ENCODE results near the gene IREB2. TPM values are rescaled to one million over a fixed set of nuclear protein-coding genes. Genes with fewer than 3 reads are reported as not detected.
A peak's percentile ranks its signal among the peaks of the same experiment; 100 is the strongest.

The IREB2 gene
- total RNA-seq, 1 donor from 2014 or later: 33.0 TPM

GRCh38 chr15:78406016-78406585 is 31.9 kb upstream of the IREB2 start:
- ATAC-seq: no peak

DNA sequence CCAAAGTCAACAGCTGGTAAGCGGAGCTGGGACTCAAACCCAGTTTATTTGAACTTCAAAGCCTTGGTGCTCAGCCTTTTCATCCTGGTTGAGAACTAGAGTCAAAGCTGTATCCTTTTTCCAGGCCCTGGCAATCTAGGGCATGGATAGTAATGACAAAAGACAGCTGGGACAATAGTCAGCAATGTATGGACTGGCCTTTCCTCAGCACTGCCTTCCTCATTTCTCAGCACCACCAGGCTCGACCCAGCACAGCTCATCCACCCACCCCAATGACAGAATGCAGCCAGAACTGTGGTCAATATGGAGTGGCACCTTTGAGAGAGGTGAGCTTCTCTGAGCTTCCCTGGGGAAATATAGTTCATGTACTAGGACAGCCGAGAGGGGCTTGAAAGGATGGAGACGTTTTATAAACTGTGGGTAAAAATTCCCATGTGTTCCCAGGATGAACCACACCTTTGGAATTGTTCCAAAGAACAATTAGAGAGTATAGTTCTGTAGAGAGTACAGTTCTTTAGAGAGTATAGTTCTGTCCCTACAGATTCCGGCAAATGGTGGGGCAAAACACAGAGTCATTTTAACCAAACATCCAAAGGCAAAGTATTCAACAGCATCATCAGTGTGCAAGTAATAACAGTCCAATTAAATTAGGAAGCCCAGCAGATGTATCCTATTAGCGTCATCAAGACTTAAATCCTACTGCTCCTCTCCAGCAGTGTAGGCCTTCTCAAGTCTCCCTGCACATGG is 30.2 kb upstream of the IREB2 start:
- ATAC-seq: no peak

GRCh38 chr15:78408355-78408640 is 29.7 kb upstream of the IREB2 start:
- no peak for ATAC-seq

- ATAC-seq: no peak
Observed at GRCh38 chr15:78408961-78409360, 29.1 kb upstream of the IREB2 start.

DNA sequence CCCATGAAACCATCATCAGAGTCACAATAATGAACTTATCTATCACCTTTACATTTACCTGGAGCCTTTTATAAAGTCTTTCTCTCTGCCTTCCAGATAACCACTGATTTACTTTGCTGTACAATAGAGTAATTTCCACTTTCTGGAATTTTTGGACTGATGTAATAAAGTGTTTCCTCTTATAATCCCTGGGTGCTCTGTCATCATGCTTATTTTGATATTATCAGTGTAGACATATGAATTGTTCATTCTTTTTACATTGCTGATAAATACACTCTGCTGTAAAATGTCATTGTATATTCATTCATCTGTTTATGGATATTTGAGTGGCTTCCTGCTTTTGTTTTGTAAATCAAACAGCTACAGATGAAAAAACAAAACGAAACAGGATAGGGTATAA is 27.0 kb upstream of the IREB2 start:
- ATAC-seq: no peak

GRCh38 chr15:78414621-78415250 is 23.3 kb upstream of the IREB2 start:
- ATAC-seq: no peak

DNA sequence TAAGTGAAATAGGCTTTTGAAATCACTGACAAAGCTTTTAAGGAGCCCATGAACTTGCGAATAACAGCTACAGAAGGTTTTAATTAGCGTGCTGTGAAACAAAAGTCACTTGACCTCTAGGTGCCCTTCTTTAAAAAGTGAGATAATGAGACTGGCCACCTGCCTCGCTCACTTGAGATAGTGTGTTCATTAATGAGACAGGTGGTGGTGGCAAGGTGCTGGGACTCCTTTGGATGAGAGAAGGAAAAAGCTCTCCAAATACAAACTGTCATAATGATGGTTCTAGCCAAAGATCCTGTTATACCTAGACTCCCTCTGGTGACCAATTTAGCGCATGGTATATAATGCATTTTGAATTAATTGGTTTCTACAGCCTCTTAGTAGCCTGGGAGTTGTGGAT is 22.7 kb upstream of the IREB2 start:
- ATAC-seq: peak; percentile 58

DNA sequence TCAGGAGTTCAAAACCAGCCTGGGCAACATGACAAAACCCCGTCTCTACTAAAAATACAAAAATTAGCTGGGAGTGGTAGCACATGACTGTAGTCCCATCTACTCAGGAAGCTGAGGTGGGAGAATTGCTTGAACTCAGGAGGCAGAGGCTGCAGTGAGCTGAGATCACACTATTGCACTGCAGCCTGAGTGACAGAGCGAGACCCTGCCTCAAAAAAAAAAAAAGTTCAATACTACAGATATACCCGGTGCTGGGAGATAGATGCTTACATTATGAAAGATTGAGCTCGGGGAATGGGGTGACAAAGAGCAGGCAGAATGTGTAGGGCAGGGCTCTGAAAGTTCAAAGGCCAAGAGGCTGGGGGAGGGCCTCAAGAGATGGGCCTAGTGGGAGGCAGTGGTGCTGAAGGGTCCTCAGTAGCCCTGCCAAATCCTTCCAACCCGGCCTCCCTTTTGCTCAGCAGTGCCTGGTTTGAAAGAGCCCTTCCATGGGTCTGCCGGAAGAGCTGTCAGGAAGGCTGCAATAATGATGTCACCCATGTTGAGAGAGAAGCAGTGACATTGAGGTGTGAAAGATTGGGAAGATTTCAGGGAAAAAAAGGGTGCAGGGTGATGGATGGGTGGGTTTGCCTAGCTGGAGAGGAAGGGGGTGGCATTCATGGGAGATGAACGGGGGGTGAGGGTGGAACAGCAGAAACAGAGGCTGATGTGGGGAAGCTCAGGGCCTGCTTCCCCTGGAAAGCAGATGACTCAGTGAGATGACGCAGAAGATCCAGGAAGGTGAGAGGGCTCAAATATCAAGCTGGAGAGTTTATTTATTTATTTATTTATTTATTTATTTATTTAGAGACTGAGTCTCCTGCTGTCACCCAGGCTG is 20.0 kb upstream of the IREB2 start:
- ATAC-seq: no peak

DNA sequence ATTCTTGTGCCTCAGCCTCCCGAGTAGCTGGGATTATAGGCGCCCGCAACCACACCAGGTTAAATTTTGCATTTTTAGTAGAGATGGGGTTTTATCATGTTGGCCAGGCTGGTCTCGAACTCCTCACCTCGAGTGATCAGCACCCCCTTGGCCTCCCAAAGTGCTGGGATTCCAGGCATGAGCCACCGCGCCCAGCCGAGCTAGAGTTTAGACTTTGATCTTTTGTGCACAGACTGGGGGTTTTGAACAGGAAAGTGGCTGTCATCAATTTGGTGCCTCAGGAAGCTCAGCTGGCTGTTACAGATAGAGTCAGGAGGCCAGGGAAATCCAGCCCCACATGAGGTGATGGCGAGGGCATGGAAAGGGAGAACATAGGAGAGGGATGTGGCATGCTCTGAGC is 19.3 kb upstream of the IREB2 start:
- ATAC-seq: no peak

GRCh38 chr15:78419367-78419766 is 18.6 kb upstream of the IREB2 start:
- ATAC-seq: no peak

- ATAC-seq: no peak
Observed at GRCh38 chr15:78420220-78420619, 17.8 kb upstream of the IREB2 start.

DNA sequence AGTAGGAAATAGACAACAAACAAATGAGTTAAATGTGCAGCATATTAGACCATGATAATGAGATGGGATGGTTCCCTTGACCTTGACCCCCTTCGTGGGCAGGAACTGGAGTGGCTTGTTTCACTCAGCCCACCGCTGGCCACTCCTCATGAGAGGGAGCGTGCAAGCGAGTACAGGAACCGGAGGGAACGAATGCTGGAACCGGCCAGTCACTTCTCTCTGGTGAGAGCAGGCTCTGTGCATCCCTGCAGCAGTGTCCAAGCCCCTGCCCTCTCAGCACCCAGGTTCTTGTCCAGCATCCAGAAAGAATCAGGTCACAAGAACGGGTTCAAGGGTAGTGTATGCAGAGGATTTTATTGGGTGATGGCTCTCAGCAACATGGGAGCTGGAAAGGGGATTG is 17.2 kb upstream of the IREB2 start:
- no peak for ATAC-seq

GRCh38 chr15:78421238-78421965 is 16.6 kb upstream of the IREB2 start:
- no peak for ATAC-seq

- peak; percentile 79 for ATAC-seq
Observed at GRCh38 chr15:78422571-78423340, 15.3 kb upstream of the IREB2 start.

- no peak for ATAC-seq
Observed at GRCh38 chr15:78424673-78425072, 13.3 kb upstream of the IREB2 start.

GRCh38 chr15:78425643-78426042 is 12.4 kb upstream of the IREB2 start:
- ATAC-seq: no peak

- no peak for ATAC-seq
Observed at GRCh38 chr15:78426300-78426699, 11.7 kb upstream of the IREB2 start.

DNA sequence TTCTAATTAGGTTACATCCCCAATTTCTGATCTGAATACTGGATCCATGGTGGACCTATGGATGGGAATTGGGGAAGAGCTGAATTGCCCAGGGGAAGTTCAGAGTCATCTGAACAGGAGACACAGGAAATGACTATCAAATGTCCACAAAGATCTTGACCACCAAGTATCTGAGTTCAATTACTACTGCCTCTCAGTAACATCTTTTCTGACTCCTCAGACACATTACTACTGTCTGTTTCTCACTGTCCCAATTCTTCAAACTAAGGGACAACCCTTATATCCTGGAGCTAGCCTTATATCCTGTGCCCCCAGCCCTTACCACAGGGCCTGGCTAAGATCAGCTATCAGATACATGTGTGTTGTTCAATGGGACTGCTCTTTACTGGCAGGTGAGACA is 10.1 kb upstream of the IREB2 start:
- ATAC-seq: no peak

- ATAC-seq: no peak
Observed at GRCh38 chr15:78429477-78429876, 8.5 kb upstream of the IREB2 start.

DNA sequence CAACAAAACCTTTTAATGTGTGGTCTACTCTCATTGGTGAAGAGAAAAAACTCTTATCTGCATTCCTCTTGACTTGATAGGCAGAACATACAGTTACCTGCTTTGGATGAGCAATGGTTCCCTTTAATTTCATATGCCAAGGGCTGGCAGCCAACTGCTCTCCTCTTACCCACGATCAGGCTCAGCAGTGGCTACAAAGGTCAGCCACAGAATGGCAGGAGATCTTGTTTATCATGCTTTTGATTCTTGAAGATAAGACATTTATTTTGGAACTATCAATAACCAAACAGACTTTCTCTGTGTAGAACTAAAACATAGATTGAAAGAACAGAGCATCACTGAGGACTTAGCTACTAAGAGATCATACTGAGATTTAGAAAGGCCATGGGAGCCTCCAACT is 6.1 kb upstream of the IREB2 start:
- ATAC-seq: no peak

DNA sequence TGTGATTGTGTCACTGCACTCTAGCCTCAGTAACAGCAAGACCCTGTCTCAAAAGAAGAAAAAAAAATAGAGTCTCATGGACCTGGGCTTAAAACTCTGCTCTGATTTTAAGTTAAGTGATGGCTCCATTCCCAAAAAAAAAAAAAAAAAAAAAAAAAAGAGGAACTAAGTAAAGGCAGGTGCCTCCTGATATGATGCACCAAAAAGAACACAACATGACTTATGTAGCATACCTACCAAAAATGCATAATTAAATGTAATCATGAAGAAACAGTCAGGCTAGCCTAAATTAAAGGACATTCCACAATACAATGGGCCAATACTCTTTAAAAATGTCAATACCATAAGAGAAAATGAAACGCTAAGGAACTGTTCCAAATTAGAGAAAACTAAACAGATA is 5.4 kb upstream of the IREB2 start:
- no peak for ATAC-seq

- no peak for ATAC-seq
Observed at GRCh38 chr15:78434134-78434533, 3.9 kb upstream of the IREB2 start.

Data from esophagus mucosa (tissue), 1 donor.